Neural progenitor cell (in vitro differentiated cells): ENCODE measurements around the gene ERBB4.

Experiments
- EZH2 ChIP-seq: fragments of 200-600 bp; sonication (generic); IDR thresholded peaks from 2 replicates; pipeline ENCODE4 v1.6.1; 2017; ENCODE audit warnings: antibody characterized with exemption, mild to moderate bottlenecking, moderate library complexity
- EZH2phosphoT487 ChIP-seq: fragments of 200-600 bp; sonication (generic); IDR thresholded peaks from 2 replicates; pipeline ENCODE4 v1.6.1; 2017; ENCODE audit warnings: antibody characterized with exemption
- TF ChIP-seq, protein P1 (sequence below): fragments of 200-600 bp; sonication (generic); IDR thresholded peaks from 2 replicates; pipeline ENCODE4 v1.5.1; 2017; ENCODE audit warnings: antibody characterized with exemption, mild to moderate bottlenecking

GRCh38 chr2:211479536-211480150, 1059.0 kb downstream of the ERBB4 start:
- TF ChIP-seq EZH2phosphoT487 (no peak), EZH2 (no peak)
- TF ChIP-seq, protein P1, sequence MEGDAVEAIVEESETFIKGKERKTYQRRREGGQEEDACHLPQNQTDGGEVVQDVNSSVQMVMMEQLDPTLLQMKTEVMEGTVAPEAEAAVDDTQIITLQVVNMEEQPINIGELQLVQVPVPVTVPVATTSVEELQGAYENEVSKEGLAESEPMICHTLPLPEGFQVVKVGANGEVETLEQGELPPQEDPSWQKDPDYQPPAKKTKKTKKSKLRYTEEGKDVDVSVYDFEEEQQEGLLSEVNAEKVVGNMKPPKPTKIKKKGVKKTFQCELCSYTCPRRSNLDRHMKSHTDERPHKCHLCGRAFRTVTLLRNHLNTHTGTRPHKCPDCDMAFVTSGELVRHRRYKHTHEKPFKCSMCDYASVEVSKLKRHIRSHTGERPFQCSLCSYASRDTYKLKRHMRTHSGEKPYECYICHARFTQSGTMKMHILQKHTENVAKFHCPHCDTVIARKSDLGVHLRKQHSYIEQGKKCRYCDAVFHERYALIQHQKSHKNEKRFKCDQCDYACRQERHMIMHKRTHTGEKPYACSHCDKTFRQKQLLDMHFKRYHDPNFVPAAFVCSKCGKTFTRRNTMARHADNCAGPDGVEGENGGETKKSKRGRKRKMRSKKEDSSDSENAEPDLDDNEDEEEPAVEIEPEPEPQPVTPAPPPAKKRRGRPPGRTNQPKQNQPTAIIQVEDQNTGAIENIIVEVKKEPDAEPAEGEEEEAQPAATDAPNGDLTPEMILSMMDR: no peak
